ENCODE results near the gene TRIP13. TPM values are rescaled to one million over a fixed set of nuclear protein-coding genes. Genes with fewer than 3 reads are reported as not detected.
"Not testable (repeated sequence)": the region's sequence is repeated elsewhere in the genome, so short reads cannot be mapped to it uniquely, and the experiment has no call there.

TRIP13 gene
- total RNA-seq, 1 donor: 29.8 TPM

- DNase-seq (ENCODE audit: low read depth): no peak
- no peak overlapping the region for H3K4me3 ChIP-seq (ENCODE audit: low read depth, low read length)
Measured at GRCh38 chr5:849651-850301, 42.9 kb upstream of the TRIP13 start.

GRCh38 chr5:850511-851006 is 42.1 kb upstream of the TRIP13 start, which contains the start of gene ZDHHC11:
TSS of gene ZDHHC11 (minus strand) at chr5:850986. CDS start at chr5:850602, 384 bp downstream.
- no peak for DNase-seq (ENCODE audit: low read depth)
- TF ChIP-seq, protein P1, sequence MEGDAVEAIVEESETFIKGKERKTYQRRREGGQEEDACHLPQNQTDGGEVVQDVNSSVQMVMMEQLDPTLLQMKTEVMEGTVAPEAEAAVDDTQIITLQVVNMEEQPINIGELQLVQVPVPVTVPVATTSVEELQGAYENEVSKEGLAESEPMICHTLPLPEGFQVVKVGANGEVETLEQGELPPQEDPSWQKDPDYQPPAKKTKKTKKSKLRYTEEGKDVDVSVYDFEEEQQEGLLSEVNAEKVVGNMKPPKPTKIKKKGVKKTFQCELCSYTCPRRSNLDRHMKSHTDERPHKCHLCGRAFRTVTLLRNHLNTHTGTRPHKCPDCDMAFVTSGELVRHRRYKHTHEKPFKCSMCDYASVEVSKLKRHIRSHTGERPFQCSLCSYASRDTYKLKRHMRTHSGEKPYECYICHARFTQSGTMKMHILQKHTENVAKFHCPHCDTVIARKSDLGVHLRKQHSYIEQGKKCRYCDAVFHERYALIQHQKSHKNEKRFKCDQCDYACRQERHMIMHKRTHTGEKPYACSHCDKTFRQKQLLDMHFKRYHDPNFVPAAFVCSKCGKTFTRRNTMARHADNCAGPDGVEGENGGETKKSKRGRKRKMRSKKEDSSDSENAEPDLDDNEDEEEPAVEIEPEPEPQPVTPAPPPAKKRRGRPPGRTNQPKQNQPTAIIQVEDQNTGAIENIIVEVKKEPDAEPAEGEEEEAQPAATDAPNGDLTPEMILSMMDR (IDR thresholded peaks at IDR 0.05; ENCODE audit: insufficient read depth, low read depth, low read length): no peak
- H3K4me3 ChIP-seq (ENCODE audit: low read depth, low read length): no peak within 1 kb of the TSS

More at GRCh38 chr5:849651-850301, 42.9 kb upstream of the TRIP13 start:
- TF ChIP-seq, protein P1 (IDR thresholded peaks at IDR 0.05; ENCODE audit: insufficient read depth, low read depth, low read length): no peak

DNA sequence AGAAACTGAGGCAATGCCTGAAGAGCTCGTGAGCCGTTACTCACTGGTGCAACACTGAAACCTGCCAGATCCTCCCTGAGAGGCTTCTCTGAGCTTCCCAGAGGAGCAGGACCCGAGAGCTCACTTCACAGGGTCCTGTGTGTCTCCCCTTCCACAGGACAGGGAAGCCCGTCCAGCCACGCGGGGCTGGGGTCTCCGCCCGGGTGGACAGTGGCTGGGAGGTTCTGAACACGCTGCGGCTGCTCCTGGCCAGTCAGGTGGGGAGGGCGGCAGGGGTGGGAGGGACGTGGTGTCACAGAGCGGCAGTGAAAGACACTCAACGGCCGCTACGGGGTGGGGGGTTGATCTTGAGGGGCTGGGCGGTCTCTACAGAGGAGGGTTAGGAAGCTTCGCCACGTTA is 41.6 kb upstream of the TRIP13 start:
- DNase-seq (ENCODE audit: low read depth): no peak
- TF ChIP-seq, protein P1 (IDR thresholded peaks at IDR 0.05; ENCODE audit: insufficient read depth, low read depth, low read length): no peak
- no peak overlapping the region for H3K4me3 ChIP-seq (ENCODE audit: low read depth, low read length)

- TF ChIP-seq, protein P1 (IDR thresholded peaks at IDR 0.05; ENCODE audit: insufficient read depth, low read depth, low read length): no peak
- no peak for DNase-seq (ENCODE audit: low read depth)
- no peak overlapping the region for H3K4me3 ChIP-seq (ENCODE audit: low read depth, low read length)
Measured at GRCh38 chr5:851553-851952, 41.1 kb upstream of the TRIP13 start.

DNA sequence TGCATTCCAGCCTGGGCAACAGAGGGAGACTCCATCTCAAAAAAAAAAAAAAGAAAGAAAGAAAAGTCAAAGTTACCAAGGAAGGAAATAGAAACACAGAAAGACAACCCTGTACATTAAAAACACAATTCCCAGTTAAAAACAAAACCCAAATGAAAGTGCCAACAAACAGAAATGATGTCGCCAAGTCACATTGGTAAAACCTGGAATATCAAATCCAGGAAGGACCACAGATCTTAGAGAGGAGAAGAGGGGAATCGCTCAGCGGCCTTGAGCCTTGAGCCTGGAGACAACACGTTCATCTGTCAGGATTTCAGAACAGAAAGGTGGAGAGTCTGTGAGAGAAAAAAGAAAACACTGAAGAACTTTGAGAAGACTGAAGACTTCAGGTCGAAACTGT is 40.7 kb upstream of the TRIP13 start:
- no peak for DNase-seq (ENCODE audit: low read depth)
- H3K4me3 ChIP-seq (ENCODE audit: low read depth, low read length): no peak overlapping the region
- TF ChIP-seq, protein P1 (IDR thresholded peaks at IDR 0.05; ENCODE audit: insufficient read depth, low read depth, low read length): no peak

DNA sequence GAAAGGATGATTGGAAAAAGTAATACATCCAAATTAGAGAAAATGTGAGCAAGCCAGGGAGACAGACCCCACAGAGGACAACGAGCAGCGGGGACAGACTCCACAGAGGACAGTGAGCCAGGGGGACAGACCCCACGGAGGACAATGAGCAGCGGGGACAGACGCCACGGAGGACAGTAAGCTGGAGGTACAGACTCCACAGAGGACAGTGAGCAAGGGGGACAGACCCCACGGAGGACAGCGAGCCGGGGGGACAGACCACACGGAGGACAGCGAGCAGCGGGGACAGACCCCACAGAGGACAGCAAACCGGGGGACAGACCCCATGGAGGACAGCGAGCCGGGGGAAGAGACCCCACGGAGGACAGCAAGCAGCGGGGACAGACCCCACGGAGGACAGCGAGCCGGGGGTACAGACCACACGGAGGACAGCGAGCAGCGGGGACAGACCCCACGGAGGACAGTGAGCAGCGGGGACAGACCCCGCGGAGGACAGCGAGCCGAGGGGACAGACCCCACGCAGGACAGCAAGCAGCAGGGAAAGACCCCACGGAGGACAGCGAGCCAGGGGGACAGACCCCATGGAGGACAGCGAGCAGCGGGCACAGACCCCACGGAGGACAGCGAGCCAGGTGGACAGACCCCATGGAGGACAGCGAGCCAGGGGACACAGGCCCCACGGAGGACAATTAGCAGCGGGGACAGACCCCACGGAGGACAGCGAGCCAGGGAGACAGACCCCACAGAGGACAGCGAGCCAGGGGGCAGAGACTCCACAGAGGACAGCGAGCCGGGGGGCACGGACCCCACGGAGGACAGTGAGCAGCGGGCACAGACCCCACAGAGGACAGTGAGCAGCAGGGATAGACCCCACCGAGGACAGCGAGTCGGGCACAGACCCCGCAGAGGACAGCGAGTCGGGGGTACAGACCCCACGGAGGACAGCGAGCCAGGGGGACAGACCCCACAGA is 40.0 kb upstream of the TRIP13 start:
- TF ChIP-seq, protein P1 (IDR thresholded peaks at IDR 0.05; ENCODE audit: insufficient read depth, low read depth, low read length): no peak
- no peak overlapping the region for H3K4me3 ChIP-seq (ENCODE audit: low read depth, low read length)
- DNase-seq (ENCODE audit: low read depth): no peak

GRCh38 chr5:853416-854090 is 39.1 kb upstream of the TRIP13 start:
- not testable (repeated sequence) for DNase-seq (ENCODE audit: low read depth); H3K4me3 ChIP-seq (ENCODE audit: low read depth, low read length)
